ENCODE measurements around the gene RCVRN. TPM values are rescaled to one million over a fixed set of nuclear protein-coding genes. Genes with fewer than 3 reads are reported as not detected.

The RCVRN gene
- total RNA-seq, 1 donor from 2014 or later, result 0.70 TPM

DNA sequence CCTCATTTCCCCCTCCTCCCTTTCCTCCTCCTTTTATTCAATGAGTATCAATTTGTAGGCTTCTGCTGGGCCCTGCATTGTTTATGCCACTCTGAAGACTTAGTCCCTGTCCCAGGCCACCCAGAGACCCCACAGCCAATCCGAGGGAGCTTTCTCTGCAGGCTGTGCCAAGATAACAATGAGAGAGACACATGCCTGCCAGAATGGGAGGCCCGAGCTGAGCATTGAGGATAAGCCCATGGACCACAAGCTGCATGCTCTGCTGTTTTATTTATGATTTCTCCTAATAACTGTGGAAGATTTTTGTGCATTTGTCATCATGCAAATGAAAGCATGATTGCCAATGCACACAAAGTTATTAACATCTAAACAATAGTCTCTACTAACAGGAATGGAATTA lies 3.0 kb downstream of the RCVRN start:
- DNase-seq (ENCODE audit: low spot score), result no peak
- intact Hi-C loops (cut with DNase I), result no loop called here

DNA sequence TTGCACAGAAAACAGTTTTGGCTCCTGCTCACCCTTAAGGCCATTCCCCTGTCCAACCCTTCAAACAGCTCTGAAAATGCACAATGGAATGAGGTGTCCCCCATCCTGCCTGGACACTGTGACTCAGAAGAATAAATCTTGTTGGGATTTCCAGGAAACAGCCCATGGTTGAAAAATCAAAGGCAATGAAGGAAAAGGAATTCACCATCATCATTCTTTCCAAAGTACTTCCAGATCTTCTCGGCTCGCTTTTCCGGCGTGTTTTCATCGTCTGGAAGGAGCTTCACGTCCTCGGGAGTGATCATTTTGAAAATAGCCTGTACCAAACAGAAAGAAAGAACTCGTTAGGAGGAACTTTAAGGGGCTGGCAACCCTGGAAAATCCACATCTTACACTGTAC lies 4.3 kb downstream of the RCVRN start:
- no peak for DNase-seq (ENCODE audit: low spot score)
- intact Hi-C loops (cut with DNase I), result no loop called here

DNA sequence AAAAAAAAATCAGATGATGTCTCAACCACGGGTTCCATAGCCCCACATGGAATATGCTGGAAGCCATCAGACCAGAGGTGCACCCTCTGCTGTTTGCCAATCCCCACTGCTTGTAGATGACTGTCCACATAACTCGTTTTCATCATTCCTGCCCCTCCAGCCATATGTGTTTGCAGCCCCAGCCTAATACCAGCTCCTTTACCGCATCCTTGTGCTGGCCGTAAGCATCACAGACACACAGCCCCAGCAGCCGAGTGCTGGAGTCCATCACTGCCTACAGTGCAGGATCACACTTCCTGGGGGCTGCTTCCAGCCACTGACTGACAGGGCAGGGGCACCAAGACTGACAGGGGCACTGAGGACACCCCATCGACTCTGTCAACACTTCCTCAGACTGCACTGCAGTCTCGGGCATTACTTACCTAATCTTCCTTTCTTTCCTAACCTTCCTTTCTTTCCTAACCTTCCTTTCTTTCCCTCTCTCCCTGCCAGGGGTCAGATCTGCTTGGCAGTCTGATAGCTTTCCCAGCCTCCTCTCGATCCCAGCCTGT lies 5.0 kb downstream of the RCVRN start:
- intact Hi-C loops (cut with DNase I), result no loop called here
- no peak for DNase-seq (ENCODE audit: low spot score)

DNA sequence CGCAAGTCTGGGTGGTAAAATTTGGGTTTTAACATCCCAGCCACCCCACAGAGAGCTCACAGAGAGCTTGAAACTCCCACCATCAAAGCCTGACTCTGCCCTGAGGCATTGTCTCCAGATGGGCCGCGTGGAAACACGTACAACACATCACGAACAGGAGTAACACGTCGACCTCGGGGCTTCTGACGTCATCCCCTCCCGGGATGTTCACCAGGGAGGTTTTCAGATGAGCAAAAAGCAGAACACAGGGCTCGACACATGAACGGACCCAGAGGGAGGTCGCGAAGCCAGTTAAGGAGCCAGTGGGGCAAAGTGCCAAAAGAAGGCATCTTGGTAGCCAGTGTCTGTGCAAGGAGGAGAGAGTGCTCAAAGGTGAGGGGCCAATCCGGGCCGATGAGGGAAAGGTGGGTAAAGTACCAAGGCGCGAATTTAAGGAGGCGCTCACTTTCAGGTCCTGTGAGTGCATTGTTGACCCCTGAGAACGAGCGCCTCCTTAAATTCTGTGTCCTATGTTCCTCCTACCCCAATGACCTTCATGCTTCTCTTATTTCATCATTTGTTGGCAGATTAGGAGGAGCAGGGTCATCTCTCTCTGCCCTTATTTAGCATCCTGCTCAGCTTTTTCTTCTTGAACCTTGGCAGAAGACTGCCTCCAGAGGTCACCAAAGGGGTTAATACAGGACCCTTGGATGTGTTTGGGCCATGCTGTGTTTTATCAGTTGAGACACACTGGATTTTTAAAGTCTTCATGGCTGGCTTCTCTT lies 5.6 kb downstream of the RCVRN start:
- DNase-seq (ENCODE audit: low spot score), result no peak
- intact Hi-C loops (cut with DNase I), result no loop called here

DNA sequence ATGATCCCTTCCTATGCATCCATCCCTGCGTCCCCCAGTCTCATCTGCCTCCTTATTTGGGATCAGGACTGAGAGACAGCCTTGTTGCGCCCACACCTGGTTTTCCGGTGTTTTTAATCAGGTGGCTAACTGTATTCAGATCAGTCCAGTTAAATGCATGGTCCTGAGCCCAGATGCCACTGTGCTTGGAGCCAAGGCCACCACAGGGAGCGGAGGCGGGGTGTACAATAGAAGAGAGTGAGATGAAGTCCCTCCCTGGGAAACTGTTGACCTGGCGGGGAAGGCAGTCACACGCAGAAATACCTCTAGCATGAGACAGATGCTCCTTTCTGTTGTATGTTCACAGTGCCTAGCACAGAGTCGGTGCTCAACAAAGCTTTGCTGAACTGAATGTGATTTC lies 6.3 kb downstream of the RCVRN start:
- intact Hi-C loops (cut with DNase I), result no loop called here
- DNase-seq (ENCODE audit: low spot score), result no peak

DNA sequence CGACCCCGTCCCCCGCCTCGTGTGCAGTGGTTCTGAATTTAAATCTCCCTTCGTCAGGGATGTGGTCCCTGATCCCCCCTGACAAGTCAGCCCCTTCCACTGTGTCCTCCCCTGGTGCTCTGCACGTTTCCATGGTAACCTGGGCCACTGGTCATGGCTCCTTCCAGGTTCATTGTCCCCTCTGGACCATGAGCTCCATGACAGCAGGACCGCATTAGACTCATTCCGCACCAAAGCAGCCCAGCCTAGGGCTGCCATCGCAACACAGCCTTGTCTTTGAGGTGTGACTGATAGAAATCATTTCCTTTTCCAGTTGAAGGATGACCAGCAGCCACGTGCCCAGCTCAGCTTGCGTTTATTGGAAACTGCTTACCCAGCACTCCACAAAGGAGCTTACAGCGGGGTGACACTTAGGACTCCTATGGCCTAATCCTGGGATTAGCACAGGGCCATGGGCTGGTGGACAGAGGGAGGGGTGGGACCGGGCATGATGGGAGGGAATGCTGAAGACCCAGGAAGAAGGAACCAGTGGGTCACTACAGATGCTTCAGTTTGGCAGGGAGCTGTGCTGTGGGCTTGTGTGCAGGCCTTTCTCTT lies 7.6 kb downstream of the RCVRN start:
- intact Hi-C loops (cut with DNase I), result no loop called here
- no peak for DNase-seq (ENCODE audit: low spot score)

DNA sequence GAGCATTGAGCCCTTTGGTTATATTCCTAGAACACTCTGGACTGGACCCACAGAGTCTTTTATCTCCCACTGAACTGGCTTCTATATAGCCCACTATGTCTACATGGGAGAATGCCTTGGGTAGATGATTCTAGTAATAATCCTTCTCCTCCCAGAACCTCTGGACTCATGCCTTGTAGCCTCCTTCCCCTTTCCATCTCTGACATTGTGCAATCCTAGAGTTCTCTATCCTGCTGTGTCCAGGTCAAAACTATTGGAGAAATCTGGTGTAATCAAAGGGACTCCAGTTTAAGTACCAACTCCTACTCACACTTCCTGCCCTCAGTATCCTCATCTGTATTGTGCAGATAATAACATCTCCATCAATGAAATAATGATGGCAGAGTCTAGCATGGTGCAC lies 9.1 kb downstream of the RCVRN start:
- DNase-seq (ENCODE audit: low spot score), result no peak
- intact Hi-C loops (cut with DNase I), result no loop called here

DNA sequence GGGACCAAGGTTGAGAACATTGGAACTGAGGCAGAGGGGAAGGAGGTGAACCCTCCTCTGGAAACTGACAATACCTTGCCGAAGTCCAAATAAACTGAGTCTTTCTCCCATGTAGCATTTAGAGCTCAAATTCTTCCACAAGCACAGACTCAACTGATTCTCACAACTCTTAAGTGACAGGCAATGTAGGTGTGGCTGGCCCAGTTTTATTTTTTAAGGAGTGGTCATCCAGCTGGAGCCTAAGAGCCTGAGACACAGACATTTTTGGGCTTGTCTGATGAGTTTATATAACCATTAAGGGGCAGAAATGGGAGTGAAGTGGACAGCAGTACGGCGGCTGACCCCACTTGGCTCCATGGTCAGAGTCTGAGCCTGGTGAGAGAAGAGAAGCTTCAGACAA lies 10.8 kb downstream of the RCVRN start:
- intact Hi-C loops (cut with DNase I), result no loop called here
- no peak for DNase-seq (ENCODE audit: low spot score)

DNA sequence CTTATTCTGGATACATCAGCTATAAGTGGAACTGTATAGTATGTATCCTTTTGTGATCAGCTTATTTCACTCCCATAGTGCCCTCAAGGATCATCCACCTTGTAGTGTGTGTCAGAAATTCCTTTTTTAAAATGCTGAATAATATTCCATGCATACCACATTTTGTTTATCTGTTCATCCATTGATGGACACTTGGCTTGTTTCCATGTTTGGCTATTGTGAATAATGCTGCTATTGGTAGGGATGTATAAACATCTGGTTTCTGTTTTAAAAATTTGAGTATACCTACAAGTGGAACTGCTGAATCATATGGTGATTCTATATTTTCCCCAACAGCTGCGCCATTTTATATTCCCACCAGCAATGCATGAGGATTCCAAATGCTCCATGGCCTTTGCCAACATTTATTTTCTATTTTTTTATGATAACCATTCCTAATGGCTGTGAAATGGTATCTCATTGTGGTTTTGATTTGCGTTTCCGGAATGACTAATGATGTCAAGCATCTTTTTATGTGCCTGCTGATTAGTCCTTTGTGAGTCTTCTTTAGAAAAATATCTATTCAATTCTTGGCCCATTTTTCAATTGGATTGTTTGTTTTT lies 11.6 kb downstream of the RCVRN start:
- DNase-seq (ENCODE audit: low spot score), result no peak
- intact Hi-C loops (cut with DNase I), result no loop called here

DNA sequence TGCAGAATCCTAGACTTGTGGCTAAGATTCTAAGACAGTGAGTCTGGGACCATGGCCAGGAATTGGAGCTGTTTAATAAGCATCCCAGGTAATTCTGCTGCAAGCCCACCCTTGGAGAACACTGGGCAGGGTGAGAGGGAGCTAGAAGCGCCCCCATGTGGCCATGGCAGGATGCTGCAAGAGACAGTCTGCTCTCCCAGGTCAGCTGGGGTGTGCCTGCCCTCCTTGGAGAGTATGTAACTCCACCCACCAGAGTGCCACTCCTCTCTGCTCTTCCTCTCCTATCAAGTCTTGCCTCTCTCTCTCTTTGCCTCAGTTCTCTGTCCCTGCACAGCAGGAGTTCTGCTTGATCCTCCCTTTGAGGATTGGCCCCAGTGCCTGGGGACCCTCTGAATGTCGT lies 14.9 kb downstream of the RCVRN start:
- intact Hi-C loops (cut with DNase I), result no loop called here
- no peak for DNase-seq (ENCODE audit: low spot score)

DNA sequence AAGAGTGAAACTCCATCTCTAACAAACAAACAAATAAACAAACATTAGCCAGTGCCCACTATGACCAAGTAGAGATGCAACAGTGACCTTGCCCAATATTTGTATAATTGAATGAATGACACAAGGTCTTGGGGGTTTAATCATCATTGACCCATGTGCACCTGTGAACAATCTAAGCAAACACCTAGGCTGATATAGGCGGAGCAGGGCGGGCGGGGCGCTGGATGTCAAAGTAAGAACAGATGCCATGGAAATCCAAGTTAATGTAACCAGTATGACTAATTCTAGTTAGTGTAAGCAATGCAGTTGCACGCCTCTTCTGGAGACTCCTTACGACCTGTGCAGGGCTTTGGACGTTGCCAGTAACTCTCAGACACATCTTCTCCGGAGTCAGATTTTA lies 17.6 kb downstream of the RCVRN start:
- intact Hi-C loops (cut with DNase I), result loop anchor here (5.0 kb wide), 1 partner anchor 160 kb away; no protein-coding TSS in a partner anchor
- DNase-seq (ENCODE audit: low spot score), result no peak

DNA sequence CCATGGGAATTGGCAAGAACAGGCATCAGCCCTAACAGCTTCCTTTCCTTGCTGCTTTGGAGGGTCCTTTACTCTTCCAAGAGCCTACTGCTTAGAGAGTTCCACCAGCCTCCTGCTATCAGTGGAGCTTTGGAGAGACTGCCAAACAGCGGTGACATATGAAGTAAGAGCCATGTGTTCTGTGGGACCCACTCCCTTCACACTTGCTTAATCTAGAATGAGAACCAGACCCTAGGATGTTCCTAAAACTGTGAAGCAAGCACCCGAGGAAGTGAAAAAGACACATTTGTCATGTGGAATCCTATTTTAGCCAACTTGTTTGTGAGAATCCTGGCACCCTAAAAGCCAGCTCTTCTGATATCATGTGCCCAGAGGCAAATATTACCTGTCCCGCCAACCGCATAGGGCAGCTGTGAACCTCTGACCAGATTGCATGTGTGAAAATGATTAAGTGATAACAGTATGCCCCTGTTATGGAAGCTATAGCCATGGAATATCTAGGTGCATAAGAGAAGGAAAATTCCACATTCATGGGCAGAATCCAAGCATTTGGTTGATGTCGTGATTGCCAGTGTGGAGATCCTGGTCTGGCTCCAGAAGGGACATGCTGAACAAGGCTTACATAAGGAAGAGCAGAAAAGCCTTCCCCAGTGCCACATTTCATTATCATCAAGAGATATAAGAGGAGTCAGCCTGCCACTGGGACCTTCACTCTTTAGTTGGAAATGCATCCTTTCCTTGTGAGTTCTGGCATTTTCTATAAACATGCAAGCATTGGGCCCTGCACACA lies 18.7 kb downstream of the RCVRN start:
- no peak for DNase-seq (ENCODE audit: low spot score)
- intact Hi-C loops (cut with DNase I), result loop anchor here (5.0 kb wide), 1 partner anchor 159 kb away; no protein-coding TSS in a partner anchor

DNA sequence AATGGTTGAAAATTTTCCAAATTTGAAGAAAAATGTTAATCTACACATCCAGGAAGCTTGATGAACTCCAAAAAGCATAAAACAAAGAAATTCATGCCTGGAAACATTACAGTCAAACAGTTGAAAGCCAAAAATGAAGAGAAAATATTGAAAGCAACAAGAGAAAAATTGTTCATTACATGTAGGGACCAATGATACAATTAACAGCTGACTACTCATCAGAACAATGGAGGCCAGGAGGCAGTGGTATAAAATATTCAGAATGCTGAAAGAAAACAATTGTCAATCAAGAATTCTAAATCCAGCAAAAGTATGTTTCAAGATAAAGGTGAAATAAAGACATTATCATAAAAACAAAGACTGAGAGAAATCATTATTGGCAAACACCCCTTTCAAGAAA lies 21.6 kb downstream of the RCVRN start:
- intact Hi-C loops (cut with DNase I), result no loop called here
- no peak for DNase-seq (ENCODE audit: low spot score)

DNA sequence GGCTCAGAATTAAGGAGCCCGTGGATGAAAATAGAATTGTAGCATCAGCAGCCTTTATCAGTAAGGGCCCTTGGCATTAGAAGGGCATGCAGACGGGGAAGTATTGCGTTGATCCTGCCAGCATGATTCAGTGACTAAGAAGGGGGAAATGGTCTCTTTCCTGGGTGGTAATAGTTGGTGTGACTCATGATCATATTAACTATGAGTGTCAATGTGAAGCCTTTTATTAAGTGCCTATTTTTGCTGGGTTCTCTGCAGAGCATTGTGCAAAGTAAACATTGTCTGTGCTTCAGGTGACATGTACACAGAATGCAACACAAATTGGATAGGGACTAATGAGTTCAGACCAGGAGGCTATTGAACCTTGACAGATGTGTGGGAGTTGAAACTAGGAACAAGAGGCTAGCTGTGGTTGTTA lies 24.5 kb downstream of the RCVRN start:
- intact Hi-C loops (cut with DNase I), result no loop called here
- DNase-seq (ENCODE audit: low spot score), result no peak

DNA sequence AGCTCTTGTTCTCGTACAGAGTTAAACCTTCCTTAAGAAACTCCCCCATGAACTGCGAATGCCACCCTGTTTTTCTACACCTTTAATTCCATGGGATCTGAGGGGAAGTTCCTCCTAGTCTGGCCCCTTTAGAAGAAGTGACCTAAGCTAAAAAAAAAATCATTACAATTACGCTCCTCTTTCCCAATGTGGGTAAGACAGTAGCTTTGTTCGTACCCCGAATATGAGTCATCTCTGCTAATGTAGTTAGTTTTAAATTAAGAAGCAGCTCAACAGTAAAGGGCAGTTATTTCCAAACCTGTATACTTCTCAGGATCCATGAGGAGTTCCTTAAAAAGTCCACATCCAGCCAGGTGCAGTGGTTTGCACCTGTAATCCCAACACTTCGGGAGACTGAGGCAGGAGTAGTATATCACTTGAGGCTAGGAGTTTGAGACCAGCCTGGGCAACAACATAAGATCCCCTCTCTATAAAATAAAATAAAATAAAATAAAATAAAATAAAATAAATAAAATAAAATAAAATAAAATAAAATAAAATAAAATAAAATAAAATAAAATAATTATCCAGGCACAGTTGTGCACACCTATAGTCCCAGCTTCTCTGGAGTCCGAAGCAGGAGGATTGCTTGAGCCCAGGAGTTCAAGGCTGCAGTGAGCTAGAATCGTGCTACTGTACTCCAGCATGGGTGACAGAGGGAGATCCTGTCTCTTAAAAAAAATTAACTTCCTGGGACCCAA lies 26.1 kb downstream of the RCVRN start:
- DNase-seq (ENCODE audit: low spot score), result no peak
- intact Hi-C loops (cut with DNase I), result no loop called here

DNA sequence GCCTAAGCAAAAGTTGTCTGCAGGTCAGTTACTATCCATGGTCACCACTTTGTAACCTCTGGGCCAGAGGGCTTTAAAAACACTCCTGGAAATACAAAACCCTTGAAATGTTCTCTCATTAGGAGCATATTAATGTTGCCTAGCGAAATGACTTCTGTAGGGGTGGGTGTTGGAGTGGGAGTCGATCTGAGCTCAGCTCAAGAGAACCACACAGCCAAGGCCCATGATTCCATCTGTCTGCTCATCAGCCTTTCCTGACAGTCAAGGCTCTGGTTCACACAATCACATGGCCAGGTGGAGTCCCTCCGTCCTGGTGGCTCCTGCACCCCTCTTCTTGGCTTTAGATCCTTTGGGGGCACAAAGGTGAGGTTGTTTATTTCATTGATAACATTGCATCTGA lies 26.7 kb downstream of the RCVRN start:
- intact Hi-C loops (cut with DNase I), result no loop called here
- DNase-seq (ENCODE audit: low spot score), result no peak

DNA sequence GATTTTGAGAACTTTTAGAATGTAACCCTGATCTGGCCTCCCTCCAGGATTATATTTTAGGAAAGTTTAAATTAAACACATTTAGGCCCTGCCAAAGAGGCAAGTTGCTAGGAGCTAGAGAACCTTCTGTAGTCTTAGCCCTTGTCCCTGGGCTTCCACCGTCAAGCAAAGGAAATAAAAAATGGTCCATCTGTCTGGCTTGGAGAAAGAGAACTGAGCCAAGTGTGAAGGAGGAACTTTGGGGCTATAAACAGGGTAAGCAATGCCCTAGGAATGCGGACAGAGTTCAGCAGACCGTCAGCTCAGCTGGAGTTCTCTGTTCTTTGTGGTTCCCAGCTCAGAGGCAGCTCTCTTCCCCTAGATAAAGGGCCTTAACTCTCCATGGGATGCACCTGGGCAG lies 29.6 kb downstream of the RCVRN start:
- intact Hi-C loops (cut with DNase I), result no loop called here
- DNase-seq (ENCODE audit: low spot score), result no peak

DNA sequence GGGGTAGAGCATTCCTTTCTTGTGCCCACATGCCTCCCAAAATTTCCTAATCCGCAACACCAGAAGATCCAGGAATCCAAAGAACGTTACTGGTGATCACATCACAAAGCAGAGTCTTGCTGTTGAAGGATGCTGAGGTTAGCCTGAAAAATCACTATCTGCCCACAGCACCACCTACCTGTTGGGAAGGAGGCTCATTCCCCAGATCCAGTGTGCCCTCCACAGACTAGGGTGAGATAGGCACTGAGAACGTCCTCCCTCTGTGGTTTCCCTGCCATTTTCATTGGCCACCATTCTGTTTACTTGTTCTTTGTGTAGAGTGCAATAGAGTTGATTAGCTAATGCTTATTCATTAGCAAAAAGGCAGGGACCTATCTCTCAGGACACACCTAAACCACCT lies 30.3 kb downstream of the RCVRN start:
- DNase-seq (ENCODE audit: low spot score), result no peak
- intact Hi-C loops (cut with DNase I), result no loop called here

DNA sequence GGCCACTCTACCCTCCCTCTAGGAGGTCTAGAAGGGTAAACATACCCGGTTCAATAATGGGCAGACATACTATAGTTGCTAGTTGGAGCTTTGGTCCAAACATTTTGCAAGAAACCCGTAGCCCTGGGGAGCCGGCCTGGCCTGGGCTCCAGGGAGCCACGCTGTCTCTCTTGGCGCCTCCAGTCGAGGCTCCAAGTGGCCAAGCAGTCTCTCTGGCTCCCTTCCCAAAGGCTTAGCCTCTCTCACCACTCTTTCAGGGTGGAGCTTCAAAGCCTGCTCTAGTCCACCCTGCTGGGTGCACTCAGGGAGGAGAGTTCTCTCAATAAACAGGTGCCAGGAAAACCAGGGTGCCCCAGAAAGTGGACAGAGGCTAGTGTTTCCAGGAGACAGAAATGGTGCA lies 32.2 kb downstream of the RCVRN start:
- intact Hi-C loops (cut with DNase I), result no loop called here
- no peak for DNase-seq (ENCODE audit: low spot score)
